ENCODE results near the gene CACNA2D3. TPM values are rescaled to one million over a fixed set of nuclear protein-coding genes. Genes with fewer than 3 reads are reported as not detected.

Gene CACNA2D3
- total RNA-seq, 1 donor from 2014 or later: not detected

DNA sequence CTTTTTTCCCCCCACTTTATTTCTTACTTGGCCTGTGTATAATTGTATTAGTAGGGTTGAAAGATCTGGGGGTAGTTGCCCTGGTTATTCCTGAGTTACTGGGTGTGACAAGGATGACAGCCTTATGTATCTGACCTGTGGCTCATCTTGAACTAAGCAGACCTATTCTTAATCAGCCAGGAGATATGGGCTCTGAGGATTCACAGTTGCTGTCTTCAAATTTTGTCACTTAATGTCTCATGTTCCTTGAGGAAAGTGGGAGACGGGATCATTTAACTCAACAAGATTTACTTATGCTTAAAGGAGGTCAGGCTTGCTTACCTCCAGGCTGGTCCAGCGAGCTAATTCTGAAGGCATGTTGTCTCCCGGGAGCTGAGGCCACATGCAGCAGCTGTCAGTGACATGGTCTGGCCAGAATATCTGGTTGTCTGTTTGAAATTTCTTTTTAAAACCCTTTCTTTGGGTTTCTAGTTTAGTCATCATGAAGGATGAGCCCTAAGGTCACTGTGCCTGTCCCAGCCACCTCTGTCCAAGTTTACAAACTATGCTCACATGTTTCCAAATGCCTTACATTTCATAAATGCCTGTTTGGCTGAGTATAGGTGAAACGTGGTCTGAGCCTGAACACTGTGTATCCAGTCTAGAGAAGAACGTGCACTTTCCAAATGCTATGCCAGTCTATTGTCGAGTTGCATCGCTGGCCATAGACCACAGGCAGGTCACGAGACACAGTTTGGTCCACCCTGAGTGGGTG lies 778.7 kb downstream of the CACNA2D3 start:
- intact Hi-C loops (cut with micrococcal nuclease): no loop called here

DNA sequence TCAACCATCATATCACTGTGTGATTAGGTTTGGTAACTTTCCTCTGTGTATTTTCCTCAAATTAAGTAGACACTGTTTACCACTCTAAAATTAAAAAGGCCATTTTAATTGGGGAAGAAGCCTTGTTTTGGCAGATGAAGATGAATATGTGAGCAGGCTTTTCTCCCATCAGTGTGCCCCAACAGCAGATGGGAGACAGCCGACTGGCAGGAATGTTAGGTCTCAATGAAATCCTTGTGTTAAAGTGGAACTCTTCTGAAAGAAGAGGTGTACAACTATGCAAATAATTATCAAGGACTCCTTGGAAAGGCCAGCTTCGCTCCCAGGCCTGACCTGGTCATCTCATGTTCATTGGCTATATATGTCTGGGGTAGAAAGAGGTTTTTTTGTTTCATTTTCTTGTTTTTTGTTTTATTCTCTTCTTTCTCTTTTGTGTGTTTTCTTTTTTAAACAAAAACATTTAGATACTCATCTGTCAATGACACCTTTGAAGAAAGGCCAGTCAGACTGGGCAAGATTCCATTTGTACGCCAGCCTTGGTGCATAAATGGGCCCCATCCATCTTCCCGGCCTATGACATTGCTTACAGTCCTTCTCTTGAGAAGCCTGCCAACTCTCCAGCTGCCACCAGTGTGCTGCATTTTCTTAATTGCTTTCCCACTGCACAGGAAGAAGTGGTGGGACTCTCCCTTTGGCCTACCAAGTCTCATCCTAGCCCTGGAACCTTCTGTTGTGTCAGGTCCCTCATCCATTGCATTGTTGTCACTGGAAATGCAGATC lies 779.7 kb downstream of the CACNA2D3 start:
- intact Hi-C loops (cut with micrococcal nuclease): no loop called here

DNA sequence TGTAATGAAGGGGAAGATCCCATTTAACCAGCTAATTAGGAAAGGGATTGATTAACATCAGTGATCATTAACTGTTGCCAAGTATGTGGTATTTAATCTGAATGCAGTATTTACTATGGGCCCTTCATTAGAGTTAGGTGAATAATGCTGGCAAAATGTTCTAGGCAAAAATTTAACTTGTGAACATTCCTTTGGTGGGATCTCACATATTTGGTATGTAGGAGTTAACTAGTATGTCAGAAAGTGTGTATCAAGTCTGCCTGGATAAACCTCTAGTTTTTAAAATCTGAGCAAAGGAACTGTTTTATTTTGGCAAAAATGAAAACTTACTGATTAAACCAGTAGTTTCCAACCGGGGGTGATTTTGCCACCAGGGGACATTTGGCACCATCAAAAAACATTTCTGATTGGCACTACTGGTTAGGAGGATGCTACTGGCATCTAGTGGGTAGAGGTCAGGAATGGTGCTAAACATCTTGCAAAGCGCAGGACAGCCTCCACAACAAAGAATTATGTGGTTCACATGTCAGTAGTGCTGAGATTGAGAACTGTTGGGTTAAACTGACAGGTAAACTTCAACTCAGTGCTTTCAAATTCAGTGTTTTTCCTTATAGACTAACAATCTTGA lies 783.0 kb downstream of the CACNA2D3 start:
- intact Hi-C loops (cut with micrococcal nuclease): no loop called here

DNA sequence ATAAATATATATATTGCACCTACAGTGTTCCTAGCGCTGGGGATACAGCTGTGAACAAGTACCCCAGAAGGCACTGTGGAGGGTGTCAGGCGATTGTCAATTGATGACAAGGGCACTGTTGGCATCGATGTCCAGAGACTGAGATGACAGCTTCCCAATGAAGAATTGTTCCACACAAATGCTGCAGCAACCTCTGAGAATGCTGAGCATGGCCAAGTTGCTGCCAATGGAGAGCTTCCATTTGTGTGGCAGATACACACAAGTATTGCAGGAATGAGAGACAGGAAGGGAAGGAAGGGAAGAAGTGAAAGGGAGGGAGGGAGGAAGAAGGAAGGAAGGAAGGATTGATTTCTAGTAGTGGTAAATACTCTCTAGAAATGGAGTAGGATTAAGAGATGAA lies 783.6 kb downstream of the CACNA2D3 start:
- intact Hi-C loops (cut with micrococcal nuclease): no loop called here

DNA sequence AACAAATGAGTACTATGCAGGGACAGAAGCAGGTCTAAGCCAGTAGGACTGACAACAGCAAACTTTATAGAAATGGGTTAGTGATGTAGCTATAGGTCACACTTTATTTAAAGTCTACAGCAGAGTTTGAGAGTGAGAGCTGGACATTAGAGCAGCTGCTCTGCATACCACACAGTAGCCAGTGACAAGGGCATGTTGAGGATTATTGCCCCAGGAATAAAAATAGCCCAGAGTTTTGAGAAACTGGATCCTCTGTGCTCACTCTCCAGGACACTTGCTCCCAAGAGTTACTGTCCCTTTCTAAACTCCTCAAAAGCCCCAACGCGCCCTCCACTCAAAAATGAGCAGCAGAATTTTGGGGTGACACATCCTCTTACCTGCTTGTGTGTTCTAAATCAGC lies 784.4 kb downstream of the CACNA2D3 start:
- intact Hi-C loops (cut with micrococcal nuclease): no loop called here

DNA sequence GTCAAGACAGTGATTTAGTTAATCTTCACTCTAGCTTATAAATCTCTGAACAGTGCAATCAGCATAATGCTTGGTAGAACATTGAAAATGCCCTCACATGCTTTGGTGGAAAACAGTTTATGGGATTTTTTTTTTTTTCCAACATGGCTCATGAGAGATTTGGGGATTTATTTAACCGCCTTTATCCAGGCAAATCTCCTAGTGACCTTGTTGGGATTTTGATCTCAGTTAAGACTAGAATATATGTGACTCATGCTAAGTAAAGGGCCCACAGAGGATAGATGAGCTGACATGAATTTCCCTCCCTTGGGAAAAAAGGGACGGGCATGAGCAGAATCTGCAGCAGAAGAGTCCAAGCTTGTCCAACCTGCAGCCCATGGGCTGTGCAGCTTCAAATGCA lies 786.8 kb downstream of the CACNA2D3 start:
- intact Hi-C loops (cut with micrococcal nuclease): no loop called here

DNA sequence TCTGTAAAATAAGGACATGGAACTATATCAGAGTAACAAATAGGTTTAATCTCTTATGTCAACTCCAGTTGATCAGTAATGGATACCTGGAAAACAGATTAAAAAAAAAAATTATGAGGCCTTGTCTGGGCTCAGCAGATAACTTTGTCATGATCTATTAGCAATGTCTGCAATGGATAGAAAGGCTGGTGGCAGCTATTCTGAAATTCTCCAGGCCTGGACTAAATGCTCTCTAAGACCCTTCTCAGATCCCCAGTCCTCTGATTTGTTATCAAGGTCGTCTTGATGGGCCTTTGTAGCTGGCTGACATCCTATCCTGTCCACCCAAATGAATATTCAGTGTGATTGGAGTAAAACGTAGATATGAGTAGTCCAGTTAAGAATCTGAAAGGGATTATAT lies 791.8 kb downstream of the CACNA2D3 start:
- intact Hi-C loops (cut with micrococcal nuclease): no loop called here

DNA sequence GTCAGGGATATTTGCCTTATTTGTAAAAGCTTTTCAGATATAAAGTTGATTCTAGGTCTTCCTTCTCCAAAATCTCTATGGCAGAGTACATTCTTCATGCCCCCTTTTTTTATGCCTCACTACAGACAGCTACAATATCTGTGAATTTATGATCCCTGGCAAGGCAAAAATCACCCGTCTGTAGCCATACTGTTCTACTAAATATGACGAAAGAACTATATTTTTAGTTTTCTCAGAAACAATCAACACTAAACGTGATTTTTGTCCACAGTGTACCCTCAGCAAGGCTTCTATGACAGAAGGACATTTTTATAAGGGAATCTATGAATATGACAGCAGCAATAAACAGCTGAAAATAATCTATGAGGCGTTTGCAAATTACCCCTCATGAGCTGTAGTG lies 792.8 kb downstream of the CACNA2D3 start:
- intact Hi-C loops (cut with micrococcal nuclease): no loop called here

DNA sequence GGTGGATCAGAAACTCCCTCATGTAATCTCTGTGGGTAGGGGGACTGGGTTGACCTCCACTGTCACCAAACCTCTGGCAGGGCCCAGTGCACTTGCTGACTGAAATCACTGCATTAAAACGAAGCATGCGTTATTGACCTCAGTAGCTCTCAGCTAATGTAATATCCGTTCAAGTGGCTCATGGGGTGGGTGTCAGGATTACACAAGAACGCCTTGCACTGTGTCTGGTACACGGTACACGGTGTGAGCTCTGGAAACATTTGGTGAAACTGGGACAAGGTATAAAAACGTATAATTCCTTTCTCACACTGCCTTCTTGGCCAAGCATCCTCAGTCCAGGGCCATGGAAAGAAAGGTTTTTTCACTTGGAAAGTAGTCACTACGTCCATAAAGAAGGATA lies 793.6 kb downstream of the CACNA2D3 start:
- intact Hi-C loops (cut with micrococcal nuclease): no loop called here

DNA sequence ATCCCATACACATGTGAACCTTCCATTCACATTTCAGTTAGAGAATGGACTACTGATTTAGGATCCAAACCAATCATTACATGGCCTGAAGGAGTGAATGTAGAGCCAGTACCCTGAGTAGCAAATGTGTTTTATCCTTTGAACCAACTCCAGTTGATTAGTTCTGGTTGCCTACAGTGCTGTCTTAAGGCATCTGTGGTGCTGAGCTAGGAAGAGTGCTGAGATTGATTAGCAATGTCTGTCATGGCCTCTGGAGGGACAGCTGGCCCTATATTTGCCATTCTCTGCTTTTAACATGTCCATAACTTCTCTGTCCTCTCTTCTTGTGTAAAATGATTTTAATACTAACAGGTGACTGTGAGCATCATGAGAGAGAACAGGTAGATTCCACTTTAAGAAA lies 794.4 kb downstream of the CACNA2D3 start:
- intact Hi-C loops (cut with micrococcal nuclease): no loop called here

DNA sequence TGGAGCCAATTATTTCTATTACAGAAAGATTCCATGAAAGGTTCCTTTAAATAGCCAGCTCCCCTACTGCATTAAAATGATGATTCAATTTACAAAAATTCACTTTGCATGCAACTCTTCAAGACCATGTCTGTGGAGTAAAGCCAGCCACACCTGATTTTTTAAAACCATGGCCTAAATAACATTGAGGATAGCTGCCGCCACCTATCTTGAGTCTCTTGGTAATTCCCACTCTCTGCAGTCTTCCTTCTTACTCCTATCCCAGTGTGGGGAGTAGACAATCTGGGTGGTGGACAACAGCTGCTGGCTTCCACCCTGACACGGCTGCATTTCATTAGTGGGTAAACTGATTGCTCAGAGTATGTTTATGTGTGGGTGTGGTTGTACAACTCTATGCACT lies 794.8 kb downstream of the CACNA2D3 start:
- intact Hi-C loops (cut with micrococcal nuclease): no loop called here

DNA sequence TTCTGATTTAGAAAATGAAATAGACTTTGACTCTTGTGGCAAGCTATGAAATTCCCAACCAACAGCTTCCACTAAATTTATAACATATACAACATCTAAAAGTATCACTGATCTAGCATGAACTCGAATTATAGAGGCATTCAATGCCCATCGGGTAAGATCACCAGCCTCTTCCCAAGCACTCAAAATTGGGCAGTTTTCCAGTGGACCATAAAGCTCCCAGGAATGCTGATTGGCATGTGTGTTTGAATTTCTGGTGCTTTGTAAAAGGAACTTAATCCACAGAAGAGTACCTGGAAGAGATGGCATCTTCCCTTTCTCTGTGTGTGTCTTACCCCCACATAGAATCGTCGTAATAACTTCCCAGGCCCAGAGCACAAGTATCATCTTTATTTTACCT lies 795.5 kb downstream of the CACNA2D3 start:
- intact Hi-C loops (cut with micrococcal nuclease): no loop called here

DNA sequence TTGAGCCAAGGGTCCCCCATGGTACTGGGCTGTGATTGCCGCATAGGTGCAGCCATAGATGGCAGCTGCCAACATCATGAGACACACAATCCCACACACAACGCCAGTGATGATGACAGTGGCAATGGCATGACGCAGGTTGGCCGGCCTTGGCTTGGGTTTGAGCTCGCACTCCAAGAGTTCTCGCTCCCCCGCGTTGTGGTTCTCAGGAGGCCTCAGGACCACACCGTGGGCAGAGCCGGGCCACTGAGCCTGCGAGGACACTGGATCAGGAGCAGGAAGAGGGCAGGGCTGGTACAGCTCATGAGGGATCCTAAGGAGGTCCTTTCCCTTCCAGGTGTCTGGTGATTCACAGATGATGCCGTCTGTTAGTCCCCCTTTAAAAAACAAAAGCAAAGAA lies 796.2 kb downstream of the CACNA2D3 start:
- intact Hi-C loops (cut with micrococcal nuclease): no loop called here

DNA sequence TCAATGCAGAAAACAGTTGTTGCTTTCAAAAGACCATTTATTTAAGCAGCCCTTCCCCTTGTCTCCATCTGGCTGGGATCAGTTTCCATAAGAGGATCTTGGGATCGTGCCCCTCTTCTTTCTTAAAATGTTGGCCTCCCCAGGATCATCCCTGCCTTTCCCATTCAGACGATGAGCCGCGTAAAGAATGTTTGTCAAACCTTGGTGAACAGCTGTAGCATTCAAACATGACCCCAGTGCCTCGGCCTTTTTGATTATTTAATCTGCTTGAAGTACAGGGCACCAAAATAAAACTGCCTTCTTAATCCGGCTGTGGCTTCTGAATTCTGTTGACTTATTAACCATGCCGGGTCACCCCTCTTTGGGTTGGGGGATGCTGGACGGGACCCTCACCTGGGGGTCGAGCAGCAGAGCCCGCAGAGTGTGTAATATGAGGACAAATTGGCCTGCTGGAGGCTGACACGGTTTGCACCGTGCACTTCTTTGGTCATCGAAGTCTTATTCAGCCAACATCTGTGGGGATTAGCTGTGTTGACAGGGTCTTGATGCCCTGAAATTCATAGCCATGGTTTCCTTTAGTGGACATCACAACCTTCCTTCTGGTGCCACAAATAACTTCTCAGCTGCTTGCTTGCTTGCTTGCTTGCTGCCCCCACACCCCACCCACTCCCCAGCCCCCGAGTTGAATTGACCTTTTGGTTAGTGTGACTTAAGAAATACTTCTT lies 805.9 kb downstream of the CACNA2D3 start, which contains the start of gene LRTM1:
LRTM1 (minus strand) TSS at position 14 of the 725 bp plus-strand sequence. CDS start 148 bp downstream, outside the sequence.
- intact Hi-C loops (cut with micrococcal nuclease): no loop called here

DNA sequence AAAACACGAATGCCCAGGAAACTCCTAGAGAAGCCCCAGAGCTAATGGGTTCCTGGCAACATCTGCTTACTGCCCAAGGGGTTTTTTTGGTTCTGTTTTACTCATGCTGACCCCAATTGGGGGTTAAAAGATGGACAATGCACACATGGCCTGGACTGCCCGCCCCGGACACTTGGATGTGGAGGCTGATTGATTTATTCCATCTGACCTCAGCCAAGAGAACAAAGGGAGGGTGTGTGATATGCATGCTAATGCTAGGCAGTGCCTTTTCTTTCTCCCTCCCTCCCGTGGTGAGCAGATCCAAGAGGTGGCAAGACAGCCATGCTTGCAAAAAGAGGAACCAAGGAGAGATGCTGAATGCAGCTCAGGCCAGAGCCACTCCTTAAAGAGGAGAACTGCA lies 808.8 kb downstream of the CACNA2D3 start:
- intact Hi-C loops (cut with micrococcal nuclease): no loop called here

DNA sequence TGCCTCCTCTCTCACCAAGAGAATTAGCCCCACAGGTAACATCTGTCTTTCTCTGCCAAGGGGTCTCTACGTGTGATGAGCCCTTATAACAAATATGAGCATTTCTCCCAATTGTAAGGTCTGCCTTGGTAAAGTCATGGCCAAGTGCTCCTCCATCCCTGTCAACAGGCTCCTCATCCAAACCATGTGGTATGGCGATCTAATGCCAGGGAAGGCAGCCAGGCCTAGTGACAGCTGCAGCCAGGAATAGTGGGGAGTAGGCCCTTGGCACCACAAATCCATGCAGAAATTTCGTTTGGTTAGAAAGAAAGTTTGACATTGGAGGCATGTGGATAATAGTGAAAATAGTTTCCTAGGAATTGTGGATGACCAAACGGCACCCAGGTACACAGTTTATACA lies 810.3 kb downstream of the CACNA2D3 start:
- intact Hi-C loops (cut with micrococcal nuclease): no loop called here

DNA sequence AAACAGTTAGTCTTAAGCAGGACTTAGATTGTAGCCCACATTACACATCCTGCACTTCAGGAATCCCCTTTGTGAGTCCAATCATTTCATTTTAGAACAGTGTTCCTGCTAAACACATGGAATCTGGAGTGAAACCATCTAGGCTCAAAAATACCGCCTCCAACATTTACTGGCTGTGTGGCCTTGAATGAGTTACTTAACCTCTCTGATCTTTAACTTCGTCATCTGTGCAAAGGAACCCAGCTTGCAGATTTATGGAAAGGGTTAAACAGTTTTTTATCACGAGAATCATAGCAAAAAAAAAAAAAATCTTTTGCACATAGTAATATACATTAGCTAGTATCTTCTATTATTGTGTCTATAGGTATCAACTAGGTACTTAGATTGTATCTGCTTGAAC lies 813.5 kb downstream of the CACNA2D3 start:
- intact Hi-C loops (cut with micrococcal nuclease): no loop called here

DNA sequence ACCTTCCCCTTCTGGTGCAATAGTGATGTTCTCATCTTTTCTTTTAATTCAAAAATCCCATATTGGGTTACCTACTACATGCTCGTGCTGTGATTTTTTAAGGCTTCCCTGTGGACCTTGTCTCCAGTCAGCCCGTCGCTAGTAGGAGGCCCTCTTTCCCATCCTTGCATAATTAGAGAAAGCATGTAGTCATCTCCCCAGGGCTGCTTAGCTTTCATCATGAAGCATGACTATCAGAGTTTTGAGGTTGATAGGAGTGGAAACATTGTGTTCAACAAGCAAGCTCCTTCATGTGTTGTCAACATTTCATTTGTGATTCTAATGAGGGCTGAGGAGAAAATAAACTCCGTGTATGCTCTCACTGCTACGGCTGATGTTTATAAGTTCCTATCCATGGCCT lies 814.2 kb downstream of the CACNA2D3 start:
- intact Hi-C loops (cut with micrococcal nuclease): no loop called here

DNA sequence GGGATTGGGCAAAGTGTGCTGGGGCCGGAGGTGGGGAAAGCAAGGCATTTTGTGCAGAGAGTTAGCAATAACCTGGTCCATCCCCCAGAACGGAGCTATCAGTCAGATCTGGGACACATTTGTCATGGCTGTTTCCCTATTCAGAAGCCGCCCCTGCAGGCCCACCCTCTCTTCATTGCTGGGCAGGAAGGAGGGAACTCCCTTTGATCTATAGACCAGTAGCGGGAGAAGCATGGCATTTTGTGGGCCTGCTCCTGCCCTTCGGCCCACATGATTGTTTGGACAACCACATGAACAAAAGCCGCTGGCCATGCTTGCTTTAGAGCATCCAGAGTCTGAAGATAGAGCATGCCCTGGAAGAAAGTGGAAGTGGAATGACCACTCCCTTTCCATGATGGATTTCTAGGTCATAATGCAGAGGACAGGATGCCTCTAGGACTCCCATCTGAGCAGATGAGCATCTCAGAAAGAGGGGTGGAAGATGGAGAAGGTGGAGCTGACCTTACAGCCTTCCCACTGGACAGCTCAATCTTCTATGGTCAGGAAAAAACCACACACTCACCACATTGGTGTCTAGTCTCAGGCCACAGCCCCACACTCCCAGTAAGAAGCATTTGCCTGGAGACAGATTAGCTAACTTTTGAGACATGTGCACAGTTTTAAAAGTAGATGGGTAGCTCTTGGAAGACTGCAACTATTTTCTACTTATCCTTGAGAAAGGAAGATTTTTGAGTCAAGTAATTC lies 817.4 kb downstream of the CACNA2D3 start:
- intact Hi-C loops (cut with micrococcal nuclease): no loop called here

DNA sequence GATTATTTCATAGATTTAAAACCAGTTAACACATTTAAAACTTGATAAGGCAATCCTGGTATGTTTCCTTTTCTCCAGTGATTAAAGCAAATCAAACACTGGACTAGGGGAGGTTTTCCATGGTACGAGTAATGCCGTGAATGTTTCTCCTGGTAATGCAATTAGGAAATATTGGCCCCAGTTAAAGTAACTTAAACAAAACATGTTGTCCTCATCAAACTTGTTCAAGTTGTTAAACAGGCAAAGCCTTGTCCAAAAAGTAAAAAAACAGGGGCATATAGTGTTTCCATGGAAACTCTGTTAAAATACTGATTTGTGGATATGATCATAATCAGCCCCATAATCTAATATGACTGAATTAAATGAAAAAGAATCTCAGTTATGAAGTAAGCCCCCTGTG lies 818.6 kb downstream of the CACNA2D3 start:
- intact Hi-C loops (cut with micrococcal nuclease): no loop called here
